ENCODE measurements around the gene RBBP4. TPM values are rescaled to one million over a fixed set of nuclear protein-coding genes. Genes with fewer than 3 reads are reported as not detected.

Gene RBBP4
- total RNA-seq, 1 experiment from 2014 or later: 279 TPM

DNA sequence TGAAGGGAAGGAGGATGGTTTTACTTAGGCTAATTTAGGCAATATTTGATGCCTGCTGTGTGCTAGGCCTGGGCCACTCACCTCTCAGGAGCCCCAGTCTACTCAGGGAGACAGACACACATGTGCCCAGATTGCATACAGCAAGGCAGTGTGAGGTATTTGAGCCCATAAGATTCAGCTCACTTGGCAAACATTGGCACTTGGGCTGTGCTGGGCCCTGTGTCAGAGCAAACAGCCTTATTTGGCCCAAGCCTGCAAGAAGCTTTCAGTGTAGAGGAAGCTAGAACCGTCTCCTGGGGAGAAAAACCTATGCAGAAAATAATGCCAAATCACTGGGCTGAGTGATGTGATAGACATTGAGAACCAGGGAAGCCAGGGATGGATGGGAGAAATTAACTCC, 55.5 kb downstream of the RBBP4 start:
- intact Hi-C loops (cut with micrococcal nuclease): no loop called here
- Histone ChIP-seq H3K27ac (ENCODE audit: low read depth, low read length) (no peak overlapping the region), H4K20me1 (ENCODE audit: insufficient read depth) (no peaks in the 10 kb centered on the region), H3K36me3 (ENCODE audit: control insufficient read depth in 1 of 2, insufficient read depth in 2 of 2, low read length in 2 of 2) (no peaks in the 10 kb centered on the region), H2AFZ (ENCODE audit: low read depth, low read length, poor library complexity, severe bottlenecking) (no peak overlapping the region), H3K79me2 (ENCODE audit: insufficient read depth, low read length) (no peaks in the 10 kb centered on the region), H3K4me2 (ENCODE audit: low read length) (no peak overlapping the region), H3K4me3 (replicated peaks in 1 of 2; ENCODE audit: low read depth in 1 of 2, low read length in 2 of 2) (no peak overlapping the region), H3K9ac (ENCODE audit: low read length) (no peak overlapping the region), H3K27me3 (ENCODE audit: insufficient read depth, low read length) (no peaks in the 10 kb centered on the region), H3K9me3 (ENCODE audit: control insufficient read depth in 1 of 2, insufficient read depth in 1 of 2, low read depth in 1 of 2, low read length in 2 of 2) (no peaks in the 10 kb centered on the region), H3K4me1 (ENCODE audit: control insufficient read depth in 1 of 2, insufficient read depth in 2 of 2, low read length in 2 of 2) (peaks cover 19 to 36% of the 10 kb centered on the region in 2 experiments), H3K9me2 (ENCODE audit: insufficient read depth) (no peaks in the 10 kb centered on the region)
- ChIA-PET RAD21 (ENCODE audit: low non-redundant PET in 1 of 2, low total read pairs in 2 of 2, uncharacterized antibody in 2 of 2, unreplicated experiment in 2 of 2) (interaction anchor here in 1 of 2 experiments (0.5 kb wide), 1 partner anchor 88 kb away, joined by 5 read pairs; no protein-coding TSS in a partner anchor), POLR2A (no interaction called here), CTCF (interaction anchor here (0.6 to 1.2 kb wide), 2 partner anchors 67 to 186 kb away, joined by 3 read pairs; no protein-coding TSS in a partner anchor)
- DNase-seq (ENCODE audit: low read depth, low spot score) (no peak), ATAC-seq (no peak)
- TF ChIP-seq CEBPB (IDR thresholded peaks at IDR 0.05; ENCODE audit: low read depth) (no peak), EZH2phosphoT487 (IDR thresholded peaks at IDR 0.05; ENCODE audit: borderline replicate concordance) (no peak), POLR2AphosphoS5 (IDR thresholded peaks at IDR 0.05; ENCODE audit: low read depth, low read length) (no peak), YY1 (IDR thresholded peaks at IDR 0.05; ENCODE audit: extremely low read depth, insufficient replicate concordance, low read depth, low read length) (no peak), EZH2 (IDR thresholded peaks at IDR 0.05) (no peak), SP1 (IDR thresholded peaks at IDR 0.05; ENCODE audit: low read depth) (no peak), CBX3 (IDR thresholded peaks at IDR 0.05; ENCODE audit: low read depth) (no peak), FOSL1 (IDR thresholded peaks at IDR 0.05; ENCODE audit: low read depth) (no peak), SRF (IDR thresholded peaks at IDR 0.05; ENCODE audit: low read depth) (no peak), ZBTB33 (IDR thresholded peaks at IDR 0.05; ENCODE audit: extremely low read depth, insufficient replicate concordance, low read length) (no peak), ZFX (IDR thresholded peaks at IDR 0.05) (no peak)
- TF ChIP-seq, protein P1, sequence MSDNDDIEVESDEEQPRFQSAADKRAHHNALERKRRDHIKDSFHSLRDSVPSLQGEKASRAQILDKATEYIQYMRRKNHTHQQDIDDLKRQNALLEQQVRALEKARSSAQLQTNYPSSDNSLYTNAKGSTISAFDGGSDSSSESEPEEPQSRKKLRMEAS (IDR thresholded peaks at IDR 0.05): no peak
- no TSS peak for BruUV-seq (replicated peaks)

Data from HCT116 (cell line).